Urinary bladder (tissue), 4 donors: ENCODE data around the gene NCOR1. TPM values are rescaled to one million over a fixed set of nuclear protein-coding genes. Genes with fewer than 3 reads are reported as not detected.
"Not testable (repeated sequence)": the region's sequence is repeated elsewhere in the genome, so short reads cannot be mapped to it uniquely, and the experiment has no call there.

ENCODE experiments used
- DNase-seq: peaks from one replicate; pipeline ENCODE4 v3.0.0-alpha.2; 2015; ENCODE audit errors: extremely low spot score
- H3K27ac ChIP-seq: one replicate; pipeline ENCODE4 v1.5.1; 2013; ENCODE audit warnings: low read depth, mild to moderate bottlenecking, moderate library complexity
- H3K36me3 ChIP-seq: one replicate; pipeline ENCODE4 v1.6.1; 2013; ENCODE audit warnings: mild to moderate bottlenecking, moderate library complexity; ENCODE audit not compliant: insufficient read depth
- H3K4me1 ChIP-seq: one replicate; pipeline ENCODE4 v1.6.1; 2013; ENCODE audit warnings: mild to moderate bottlenecking, moderate library complexity; ENCODE audit not compliant: insufficient read depth
- H3K4me3 ChIP-seq: one replicate; pipeline ENCODE4 v1.5.1; 2013; ENCODE audit warnings: low read depth, low read length
- WGBS: extraction: QIAGEN DNeasy Blood & Tissue Kit; methylation state at CpG from one replicate; pipeline ENCODE4 v1.1.7; 2013; 5-methylcytosine and 5-hydroxymethylcytosine counted together
- polyA plus RNA-seq: library from polyadenylated mRNA; stranded (reverse); fragments of 200-250 nt; gene quantifications from one replicate; pipeline ENCODE4 v1.2.3, GENCODE V29; 2013
- total RNA-seq: library from RNA; depleted of rRNA; stranded (reverse); fragments of >200 nt; gene quantifications from one replicate; pipeline ENCODE4 v1.2.3, GENCODE V29; 2014
- donor health status: healthy with polysubstance abuse.
- donor health status: healthy.

Gene NCOR1
- total and polyA plus RNA-seq, 2 donors, result 45.5 to 128 TPM

DNA sequence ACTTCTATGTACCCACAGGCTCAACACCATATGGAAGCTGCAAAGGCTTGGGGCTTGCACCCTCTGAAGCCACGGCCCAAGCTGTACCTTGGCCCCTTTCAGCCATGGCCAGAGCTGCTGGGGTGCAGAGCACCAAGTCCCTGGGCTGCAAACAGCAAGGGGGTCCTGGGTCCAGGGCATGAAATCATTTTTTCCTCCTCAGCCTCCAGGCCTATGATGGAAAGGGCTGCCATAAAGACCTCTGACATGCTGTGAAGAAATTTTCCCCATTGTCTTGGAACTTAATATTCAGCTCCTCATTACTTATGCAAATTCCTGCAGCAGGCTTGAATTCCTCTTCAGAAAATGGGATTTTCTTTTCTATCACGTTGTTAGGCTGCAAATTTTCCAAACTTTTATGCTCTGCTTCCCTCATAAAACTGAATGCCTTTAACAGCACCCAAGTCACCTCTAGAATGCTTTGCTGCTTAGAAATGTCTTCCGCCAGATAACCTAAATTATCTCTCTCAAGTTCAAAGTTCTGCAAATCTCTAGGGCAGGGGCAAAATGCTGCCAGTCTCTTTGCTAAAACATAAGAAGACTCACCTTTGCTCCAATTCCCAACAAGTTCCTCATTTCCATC, 100.1 kb downstream of the NCOR1 start:
- not testable (repeated sequence) for DNase-seq, H3K36me3 ChIP-seq, H3K4me3 ChIP-seq, H3K4me1 ChIP-seq, H3K27ac ChIP-seq
- over 99% methylated on average over 3 of the region's 3 CpGs for WGBS

DNA sequence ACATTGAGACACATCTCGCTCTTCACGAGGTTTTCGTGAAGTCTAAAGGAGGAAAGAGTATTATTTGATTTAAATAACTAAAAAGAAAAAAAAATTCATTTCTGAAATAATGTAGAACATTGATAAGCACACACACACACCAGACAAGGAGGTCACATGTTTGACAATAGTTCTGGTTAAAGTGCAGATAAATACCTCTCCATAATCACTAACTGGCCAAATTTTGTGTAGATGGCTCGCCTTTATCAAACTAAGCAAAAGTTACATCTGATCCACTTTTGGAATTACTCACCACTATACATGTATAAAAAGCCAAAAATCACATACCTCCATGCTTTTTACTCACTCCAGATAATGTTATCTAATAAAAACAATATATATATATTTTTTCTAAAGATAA, 106.5 kb downstream of the NCOR1 start:
- WGBS, result 96% methylated on average over 4 of the region's 4 CpGs
- Histone ChIP-seq H3K4me3 (no peak overlapping the region), H3K36me3 (no peaks in the 10 kb centered on the region), H3K4me1 (no peaks in the 10 kb centered on the region), H3K27ac (no peak overlapping the region)
- DNase-seq, result no peak

DNA sequence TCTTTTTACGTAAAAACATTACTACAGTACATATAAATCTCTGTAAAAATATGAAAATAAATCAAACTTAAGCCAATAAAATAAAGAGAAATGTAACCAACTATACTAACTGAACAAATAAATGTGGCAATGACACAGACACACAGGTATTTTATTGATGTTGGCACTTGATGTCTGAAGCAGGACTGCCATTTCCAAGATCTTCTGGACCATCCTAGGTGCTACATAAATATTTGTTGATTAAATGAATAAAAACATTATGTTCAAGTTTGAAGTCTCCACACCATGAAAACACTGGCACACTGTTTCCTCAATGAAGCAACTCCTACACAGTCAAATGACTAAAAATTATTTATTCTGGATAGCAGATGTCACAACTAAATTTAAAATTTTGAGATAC, 106.9 kb downstream of the NCOR1 start:
- no peak overlapping the region for H3K4me3 ChIP-seq
- H3K4me1 ChIP-seq, result no peaks in the 10 kb centered on the region
- H3K27ac ChIP-seq, result no peak overlapping the region
- WGBS, result 82% methylated on average over 1 of the region's 1 CpG
- DNase-seq, result no peak
- peaks cover 2% of the 10 kb centered on the region for H3K36me3 ChIP-seq

DNA sequence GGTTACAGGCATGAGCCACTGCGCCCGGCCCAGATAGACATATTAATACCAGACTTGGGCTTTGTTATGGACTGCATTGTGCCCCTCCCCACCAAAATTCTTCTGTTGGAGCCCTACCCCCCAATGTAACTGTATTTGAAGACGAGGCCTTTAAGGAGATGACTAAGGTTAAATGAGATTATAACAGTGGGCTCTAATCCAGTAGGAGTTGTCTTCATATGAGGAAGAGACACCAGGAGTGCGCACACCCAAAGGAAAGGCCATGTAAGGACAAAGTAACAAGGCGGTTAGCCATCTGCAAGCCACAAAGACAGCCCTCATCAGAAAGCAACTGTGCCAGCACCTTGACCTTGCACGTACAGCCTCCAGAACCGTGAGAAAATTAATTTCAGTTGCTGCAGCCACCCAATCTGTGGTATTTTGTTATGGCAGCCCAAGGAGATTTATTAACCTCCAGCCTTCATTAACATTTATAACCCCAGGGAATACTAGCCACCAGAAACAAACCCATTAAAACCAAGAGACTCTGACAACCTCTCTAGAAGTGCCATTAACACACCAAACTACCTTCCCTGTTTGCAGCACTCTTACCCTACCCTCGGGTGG, 108.1 kb downstream of the NCOR1 start:
- peak overlapping the region; percentile 27 for H3K27ac ChIP-seq

DNA sequence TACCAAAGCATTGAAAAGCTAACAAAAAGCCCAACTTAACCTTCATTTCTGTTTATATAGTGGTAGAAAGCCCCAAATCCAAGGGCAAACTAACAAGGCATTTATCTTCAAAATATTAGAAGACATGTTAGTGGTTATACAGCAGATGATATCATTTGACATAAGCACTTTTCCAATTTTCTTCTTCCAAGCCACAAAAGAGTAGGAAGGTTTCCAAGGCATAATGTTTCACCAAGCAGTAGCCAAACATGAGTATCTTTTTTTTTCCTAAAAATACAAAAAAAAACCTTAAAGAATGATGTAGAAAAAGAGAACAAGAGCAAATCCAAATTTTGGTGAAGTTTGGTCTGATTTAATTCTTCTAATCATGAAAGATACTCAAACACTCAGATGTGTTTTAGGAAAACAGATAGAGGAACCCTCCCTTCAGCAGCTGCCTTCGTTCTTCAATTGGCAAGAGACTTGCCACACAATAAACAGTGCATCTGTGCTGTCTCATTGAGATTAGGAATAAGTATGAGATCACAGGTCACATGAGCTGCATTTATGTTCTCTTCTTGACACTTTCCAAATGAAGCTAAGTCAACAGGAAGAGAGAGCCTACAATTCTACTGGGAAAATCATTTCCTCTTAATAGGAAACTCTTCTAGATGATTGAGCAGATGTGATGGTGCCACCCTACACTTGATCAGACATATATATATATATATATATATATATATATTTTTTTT, 109.0 kb downstream of the NCOR1 start:
- peaks cover 2% of the 10 kb centered on the region for H3K36me3 ChIP-seq
- DNase-seq, result no peak
- no peak overlapping the region for H3K4me3 ChIP-seq
- WGBS, result 14% methylated on average over 1 of the region's 1 CpG
- no peaks in the 10 kb centered on the region for H3K4me1 ChIP-seq
- peak overlapping the region; percentile 74 for H3K27ac ChIP-seq

More for the DNA sequence above, 108.1 kb downstream of the NCOR1 start:
- 89% methylated on average over 8 of the region's 8 CpGs for WGBS
- no peaks in the 10 kb centered on the region for H3K4me1 ChIP-seq
- H3K36me3 ChIP-seq, result peaks cover 2% of the 10 kb centered on the region
- DNase-seq, result no peak
- H3K4me3 ChIP-seq, result no peak overlapping the region

DNA sequence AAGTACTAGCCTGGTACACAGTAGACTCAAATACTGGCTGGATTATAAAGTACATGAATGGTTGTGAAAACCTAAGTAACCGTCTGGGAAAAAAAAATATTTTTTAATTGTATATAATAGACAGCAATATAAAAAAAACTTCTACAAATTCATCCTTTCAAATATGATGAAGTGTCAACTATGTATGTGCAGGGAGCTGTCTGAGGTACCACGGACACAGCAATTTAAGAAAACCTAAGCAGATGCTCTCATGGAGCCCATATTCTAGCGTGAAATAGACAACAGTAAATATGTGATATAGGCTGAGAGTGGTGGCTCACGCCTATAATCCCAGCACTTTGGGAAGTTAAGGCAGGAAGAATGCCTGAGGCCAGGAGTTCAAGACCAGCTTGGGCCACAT, 111.1 kb downstream of the NCOR1 start:
- 95% methylated on average over 4 of the region's 4 CpGs for WGBS
- H3K4me3 ChIP-seq, result no peak overlapping the region
- no peaks in the 10 kb centered on the region for H3K4me1 ChIP-seq
- peaks cover 2% of the 10 kb centered on the region for H3K36me3 ChIP-seq
- no peak for DNase-seq
- no peak overlapping the region for H3K27ac ChIP-seq

DNA sequence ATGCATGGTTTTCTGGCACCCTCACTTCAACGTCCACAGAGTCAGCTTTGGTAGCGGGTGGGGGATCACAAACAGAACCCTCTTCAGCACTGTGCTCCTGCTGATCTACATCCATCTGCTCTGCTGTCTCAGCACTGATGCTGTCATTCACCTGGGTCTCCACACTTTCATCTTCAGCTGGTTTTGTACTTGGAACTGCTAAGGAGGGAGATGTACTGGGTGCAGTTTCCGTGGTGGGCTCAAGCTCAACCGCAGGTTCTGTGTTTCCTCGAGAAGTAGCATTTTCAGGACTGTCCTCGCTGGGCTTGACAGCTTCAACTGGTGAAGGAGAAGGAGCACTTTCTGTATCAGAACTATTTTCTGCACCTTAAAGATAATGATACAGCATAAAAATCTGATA, 113.9 kb downstream of the NCOR1 start:
- WGBS, result 91% methylated on average over 6 of the region's 6 CpGs
- no peaks in the 10 kb centered on the region for H3K4me1 ChIP-seq
- peaks cover 4% of the 10 kb centered on the region for H3K36me3 ChIP-seq
- H3K27ac ChIP-seq, result no peak overlapping the region
- no peak overlapping the region for H3K4me3 ChIP-seq
- no peak for DNase-seq

DNA sequence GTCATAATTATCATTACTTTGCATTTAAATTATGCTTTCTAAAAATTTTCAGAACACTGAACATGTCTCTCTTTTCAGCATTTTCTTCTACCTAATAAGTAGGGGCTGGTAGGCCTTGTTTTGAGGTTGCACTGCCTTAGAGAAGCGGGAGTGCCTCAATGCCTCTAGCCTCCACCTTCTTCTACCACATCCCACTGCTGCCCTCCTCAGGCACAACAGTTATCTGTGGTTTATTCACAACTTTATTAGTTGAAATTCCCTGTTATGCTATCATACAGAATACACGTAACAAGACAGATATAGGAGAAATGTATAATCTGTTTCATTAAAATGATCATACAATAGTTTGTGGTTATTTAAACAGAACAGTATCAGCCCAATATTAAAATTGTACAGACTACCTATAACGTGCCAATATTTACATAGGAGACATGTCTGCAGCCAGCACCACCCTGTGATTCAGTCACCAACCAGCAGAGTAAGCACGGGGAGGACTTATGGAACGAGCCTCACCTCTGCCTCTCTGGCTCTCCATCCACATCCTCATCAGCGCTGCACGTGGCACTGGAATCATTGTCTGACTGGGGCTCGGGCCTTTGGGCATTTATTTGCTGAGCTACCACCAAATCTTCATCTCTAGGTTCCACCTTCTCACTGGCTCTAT, 114.5 kb downstream of the NCOR1 start:
- no peak overlapping the region for H3K27ac ChIP-seq
- no peak for DNase-seq
- H3K4me1 ChIP-seq, result no peaks in the 10 kb centered on the region
- H3K4me3 ChIP-seq, result no peak overlapping the region
- H3K36me3 ChIP-seq, result peaks cover 4% of the 10 kb centered on the region
- 79% methylated on average over 8 of the region's 8 CpGs for WGBS

DNA sequence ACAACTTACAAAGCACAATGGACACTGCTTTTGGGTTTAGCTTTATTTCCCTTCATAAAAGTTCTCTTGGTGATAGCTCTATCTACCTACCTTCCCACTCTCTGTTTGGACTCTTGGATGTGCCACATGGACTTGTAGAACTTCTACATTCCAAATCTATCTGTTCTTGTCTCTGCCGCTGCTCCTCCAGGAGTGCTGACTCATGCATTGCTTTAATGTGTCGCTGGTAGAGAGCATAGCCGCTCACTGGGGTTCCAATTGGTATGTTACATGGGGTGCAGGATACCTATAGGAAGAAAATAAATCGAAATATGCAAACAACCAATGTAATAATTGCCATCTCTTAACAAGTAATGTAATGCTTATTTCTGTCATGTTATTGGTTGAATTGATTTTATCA, 123.6 kb downstream of the NCOR1 start:
- H3K36me3 ChIP-seq, result peaks cover 2% of the 10 kb centered on the region
- no peak overlapping the region for H3K27ac ChIP-seq
- WGBS, result 95% methylated on average over 4 of the region's 4 CpGs
- H3K4me3 ChIP-seq, result no peak overlapping the region
- no peak for DNase-seq
- H3K4me1 ChIP-seq, result no peaks in the 10 kb centered on the region

DNA sequence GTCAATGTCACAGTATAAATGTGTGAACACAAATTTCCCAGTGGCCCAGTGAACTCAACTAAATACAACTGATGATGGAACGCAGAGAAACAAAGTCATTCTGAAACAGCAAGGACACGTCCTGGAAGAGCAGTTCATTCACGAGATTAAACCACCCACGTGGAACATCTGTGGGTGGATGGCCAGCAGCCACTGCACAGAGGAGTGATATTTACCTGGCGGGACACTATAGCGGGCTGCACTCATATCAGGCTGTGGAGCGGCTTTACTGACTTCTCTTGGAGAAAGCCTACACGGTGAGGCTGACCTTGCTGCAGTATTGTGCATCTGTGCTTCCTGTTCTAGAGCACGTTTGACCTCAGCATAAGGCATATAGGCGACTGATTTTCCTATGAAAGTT, 128.4 kb downstream of the NCOR1 start:
- Histone ChIP-seq H3K27ac (no peak overlapping the region), H3K4me3 (no peak overlapping the region), H3K36me3 (peaks cover 2% of the 10 kb centered on the region), H3K4me1 (no peaks in the 10 kb centered on the region)
- WGBS, result 80% methylated on average over 10 of the region's 10 CpGs
- no peak for DNase-seq

DNA sequence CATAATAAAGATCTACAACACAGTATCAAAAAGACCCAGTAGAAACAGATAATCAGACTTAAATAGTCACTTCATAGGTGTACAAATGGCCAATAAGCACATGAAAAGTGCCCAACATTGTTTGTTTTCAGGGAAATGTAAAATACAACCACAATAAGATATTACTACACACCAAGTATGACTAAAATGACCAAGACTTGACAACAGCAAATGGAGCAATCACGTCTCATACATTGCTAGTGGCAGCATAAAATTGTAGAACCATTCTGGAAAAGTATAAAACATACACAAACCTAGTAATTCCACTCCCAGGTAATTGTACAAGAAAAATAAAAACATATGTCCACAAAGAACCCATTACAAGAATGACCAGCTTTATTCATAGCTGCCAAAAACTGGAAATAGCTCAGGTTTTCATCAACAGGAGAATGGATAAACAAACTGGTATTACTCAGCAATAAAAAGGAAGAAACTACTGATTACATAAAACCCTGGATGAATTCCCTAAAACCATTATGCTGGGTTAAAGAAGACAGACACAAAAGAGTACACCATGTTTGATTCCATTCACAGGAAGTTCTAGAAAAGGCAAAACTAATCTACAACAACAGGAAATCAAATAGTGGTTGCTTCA, 130.2 kb downstream of the NCOR1 start:
- Histone ChIP-seq H3K36me3 (no peaks in the 10 kb centered on the region), H3K27ac (peak overlapping the region; percentile 10), H3K4me1 (no peaks in the 10 kb centered on the region), H3K4me3 (no peak overlapping the region)
- 44% methylated on average over 1 of the region's 1 CpG for WGBS
- no peak for DNase-seq

DNA sequence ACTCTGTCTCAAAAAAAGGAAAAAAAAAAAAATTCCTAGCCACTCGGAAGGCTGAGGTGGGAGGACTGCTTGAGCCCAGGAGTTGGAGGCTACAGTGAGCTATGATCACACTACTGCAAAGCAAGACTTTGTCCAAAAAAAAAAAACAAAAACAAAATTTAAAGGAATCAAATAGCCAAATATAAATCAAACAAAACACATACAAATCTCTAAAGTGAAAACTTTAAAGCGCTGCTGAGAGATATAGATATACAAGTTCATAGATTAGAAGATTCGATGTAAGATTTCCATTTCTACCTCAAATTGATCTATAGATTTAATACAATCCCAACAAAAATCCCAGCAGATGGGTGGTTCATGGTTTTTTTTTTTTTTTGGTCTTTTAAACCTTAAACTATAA, 132.1 kb downstream of the NCOR1 start:
- no peak overlapping the region for H3K4me3 ChIP-seq
- H3K36me3 ChIP-seq, result peaks cover 3% of the 10 kb centered on the region
- no peaks in the 10 kb centered on the region for H3K4me1 ChIP-seq
- no peak overlapping the region for H3K27ac ChIP-seq
- DNase-seq, result no peak
- WGBS, result 97% methylated on average over 3 of the region's 3 CpGs

DNA sequence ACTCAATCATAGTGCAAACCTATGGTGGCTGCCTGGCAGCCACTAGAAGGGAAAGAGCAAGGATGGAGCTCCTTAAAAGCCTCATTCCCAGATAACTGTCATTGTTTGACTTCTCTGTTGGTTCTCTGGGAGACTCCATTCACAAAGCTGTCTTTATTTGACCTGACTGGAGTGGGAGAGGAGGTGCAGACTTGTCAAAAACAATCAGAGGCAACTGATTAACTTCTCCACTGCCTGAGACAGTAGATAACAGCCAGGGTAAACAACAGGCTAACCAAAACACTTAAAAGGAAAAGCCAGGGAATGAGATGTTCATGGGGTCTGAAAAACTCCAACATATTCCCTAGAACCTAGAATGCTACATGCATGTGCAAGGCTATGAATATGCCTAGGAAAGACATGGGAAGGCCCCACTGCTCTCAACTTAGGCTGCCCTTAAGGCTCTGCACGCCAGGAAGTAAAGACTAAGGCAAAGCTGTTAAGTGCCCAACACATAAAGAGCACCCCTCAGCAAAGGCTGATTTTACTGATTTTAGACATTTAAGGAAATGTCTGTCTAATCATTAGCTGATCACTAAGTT, 133.7 kb downstream of the NCOR1 start:
- DNase-seq, result no peak
- Histone ChIP-seq H3K36me3 (peaks cover 3% of the 10 kb centered on the region), H3K4me1 (no peaks in the 10 kb centered on the region), H3K4me3 (no peak overlapping the region), H3K27ac (no peak overlapping the region)
- WGBS, result 100% methylated on average over 1 of the region's 1 CpG
